HEK293 (cell line): Measurements from ENCODE around the gene CHST15.

Experiments used
- CTCF ChIA-PET: fragments of 350-600 bp; formaldehyde crosslinking; extraction: SDS; loops from one replicate; lab custom pipeline; 2021; ENCODE audit warnings: antibody characterized with exemption; lab: Yijun Ruan, JAX
- POLR2A ChIA-PET: fragments of 300-600 bp; formaldehyde crosslinking; extraction: SDS; loops from one replicate; lab custom pipeline; 2020; ENCODE audit warnings: antibody characterized with exemption, inconsistent platforms; lab: Yijun Ruan, JAX
- H3K27ac ChIP-seq: fragments of 200-500 bp; sonication (Bioruptor generic); 2 replicates; pipeline ENCODE4 v1.5.1; 2014; ENCODE audit warnings: low read depth, low read length, control low read depth, inconsistent platforms; ENCODE audit errors: extremely low read depth
- H3K36me3 ChIP-seq, 2 experiments: fragments of 200-500 bp in 1 of 2; sonication (Bioruptor generic) in 1 of 2; 1 replicate in 1 of 2; 2 replicates in 1 of 2; pipeline ENCODE4 v1.5.1; 2014 to 2017; ENCODE audit warnings: inconsistent platforms in 2 of 2, low read length in 2 of 2; ENCODE audit not compliant: control insufficient read depth in 2 of 2, insufficient read depth in 1 of 2
- H3K4me1 ChIP-seq: fragments of 200-500 bp; sonication (Bioruptor generic); 2 replicates; pipeline ENCODE4 v1.5.1; 2014; ENCODE audit warnings: mild to moderate bottlenecking, low read length, inconsistent platforms; ENCODE audit not compliant: control insufficient read depth, insufficient read depth
- H3K4me3 ChIP-seq: 2 replicates; pipeline ENCODE4 v1.5.1; 2011; ENCODE audit warnings: low read depth, mild to moderate bottlenecking, control low read depth, low read length, moderate library complexity
- H3K9me3 ChIP-seq: fragments of 200-500 bp; sonication (Bioruptor generic); 2 replicates; pipeline ENCODE4 v1.5.1; 2014; ENCODE audit warnings: low read depth, low read length, inconsistent platforms; ENCODE audit not compliant: control insufficient read depth, insufficient read depth
- GLIS1 ChIP-seq: fragments of 450-650 bp; formaldehyde crosslinking; IDR thresholded peaks from 2 replicates; pipeline ENCODE4 v1.5.1; 2016; ENCODE audit warnings: missing biosample characterization, missing genetic modification characterization
- HOXA7 ChIP-seq: sonication (generic); formaldehyde crosslinking; IDR thresholded peaks from 2 replicates; pipeline ENCODE4 v1.8.1; 2022; ENCODE audit warnings: missing genetic modification reagents, borderline replicate concordance
- MEIS1 ChIP-seq: sonication (generic); formaldehyde crosslinking; IDR thresholded peaks from 2 replicates; pipeline ENCODE4 v1.8.1; 2022; ENCODE audit warnings: missing genetic modification reagents, mild to moderate bottlenecking, borderline replicate concordance
- SALL2 ChIP-seq: fragments of 450-650 bp; formaldehyde crosslinking; IDR thresholded peaks from 2 replicates; pipeline ENCODE4 v1.5.0; 2017; ENCODE audit warnings: missing biosample characterization, mild to moderate bottlenecking, missing genetic modification characterization, borderline replicate concordance
- SCRT1 ChIP-seq: fragments of 450-650 bp; formaldehyde crosslinking; IDR thresholded peaks from 2 replicates; pipeline ENCODE4 v1.5.1; 2016; ENCODE audit warnings: missing biosample characterization, missing genetic modification characterization, borderline replicate concordance
- YY1 ChIP-seq: fragments of 450-650 bp; formaldehyde crosslinking; IDR thresholded peaks from 2 replicates; pipeline ENCODE4 v1.5.1; 2018; ENCODE audit warnings: missing biosample characterization, missing genetic modification characterization
- ZBTB48 ChIP-seq: fragments of 450-650 bp; formaldehyde crosslinking; IDR thresholded peaks from 2 replicates; pipeline ENCODE4 v1.5.1; 2016; ENCODE audit warnings: missing biosample characterization, missing genetic modification characterization
- ZBTB8A ChIP-seq: fragments of 450-650 bp; formaldehyde crosslinking; IDR thresholded peaks from 2 replicates; pipeline ENCODE4 v1.5.1; 2016; ENCODE audit warnings: missing biosample characterization, missing genetic modification characterization
- ZFHX2 ChIP-seq: fragments of 450-650 bp; formaldehyde crosslinking; conservative IDR thresholded peaks from 2 replicates; pipeline ENCODE4 v1.5.1; 2016; ENCODE audit warnings: missing biosample characterization, missing genetic modification characterization
- ZFP41 ChIP-seq: fragments of 450-650 bp; formaldehyde crosslinking; IDR thresholded peaks from 2 replicates; pipeline ENCODE4 v1.5.1; 2016; ENCODE audit warnings: missing biosample characterization, missing genetic modification characterization, borderline replicate concordance
- ZIC2 ChIP-seq: fragments of 450-650 bp; formaldehyde crosslinking; IDR thresholded peaks from 2 replicates; pipeline ENCODE4 v1.5.1; 2016; ENCODE audit warnings: missing biosample characterization, missing genetic modification characterization
- ZNF202 ChIP-seq: fragments of 450-650 bp; formaldehyde crosslinking; IDR thresholded peaks from 2 replicates; pipeline ENCODE4 v1.5.1; 2016; ENCODE audit warnings: missing biosample characterization, missing genetic modification characterization, borderline replicate concordance
- ZNF211 ChIP-seq: fragments of 450-650 bp; formaldehyde crosslinking; IDR thresholded peaks from 2 replicates; pipeline ENCODE4 v1.5.1; 2016; ENCODE audit warnings: low read depth, missing biosample characterization, missing genetic modification characterization
- ZNF223 ChIP-seq: fragments of 450-650 bp; formaldehyde crosslinking; IDR thresholded peaks from 2 replicates; pipeline ENCODE4 v1.5.1; 2016; ENCODE audit warnings: missing biosample characterization, missing genetic modification characterization
- ZNF274 ChIP-seq, 2 experiments: fragments of 200-500 bp in 1 of 2; fragments of 450-650 bp in 1 of 2; sonication (Bioruptor generic) in 1 of 2; formaldehyde crosslinking in 1 of 2; IDR thresholded peaks; 2 replicates each; pipeline versions ENCODE4 v1.5.1 to v1.6.1; 2014 to 2016; ENCODE audit warnings: borderline replicate concordance in 1 of 2, inconsistent platforms in 1 of 2, low read length in 1 of 2, missing biosample characterization in 1 of 2, missing genetic modification characterization in 1 of 2
- ZNF311 ChIP-seq: fragments of 450-650 bp; formaldehyde crosslinking; IDR thresholded peaks from 2 replicates; pipeline ENCODE4 v1.5.1; 2017; ENCODE audit warnings: missing biosample characterization, missing genetic modification characterization, borderline replicate concordance
- ZNF350 ChIP-seq: fragments of 450-650 bp; formaldehyde crosslinking; IDR thresholded peaks from 2 replicates; pipeline ENCODE4 v1.5.0; 2017; ENCODE audit warnings: missing biosample characterization, mild to moderate bottlenecking, missing genetic modification characterization
- ZNF354C ChIP-seq: fragments of 450-650 bp; formaldehyde crosslinking; IDR thresholded peaks from 2 replicates; pipeline ENCODE4 v1.5.1; 2016; ENCODE audit warnings: missing biosample characterization, missing genetic modification characterization, low read depth, borderline replicate concordance
- ZNF404 ChIP-seq: fragments of 450-650 bp; formaldehyde crosslinking; IDR thresholded peaks from 2 replicates; pipeline ENCODE4 v1.5.1; 2017; ENCODE audit warnings: missing biosample characterization, missing genetic modification characterization
- ZNF510 ChIP-seq: fragments of 450-650 bp; formaldehyde crosslinking; IDR thresholded peaks from 2 replicates; pipeline ENCODE4 v1.5.1; 2018; ENCODE audit warnings: mild to moderate bottlenecking, missing genetic modification characterization, missing biosample characterization; ENCODE audit not compliant: insufficient replicate concordance
- ZNF518A ChIP-seq: fragments of 450-650 bp; formaldehyde crosslinking; conservative IDR thresholded peaks from 2 replicates; pipeline ENCODE4 v1.5.1; 2016; ENCODE audit warnings: low read depth, missing biosample characterization, missing genetic modification characterization
- ZNF610 ChIP-seq: fragments of 450-650 bp; formaldehyde crosslinking; IDR thresholded peaks from 2 replicates; pipeline ENCODE4 v1.5.1; 2016; ENCODE audit warnings: missing biosample characterization, missing genetic modification characterization, borderline replicate concordance
- ZNF664 ChIP-seq: fragments of 450-650 bp; formaldehyde crosslinking; IDR thresholded peaks from 2 replicates; pipeline ENCODE4 v1.5.1; 2016; ENCODE audit warnings: missing biosample characterization, missing genetic modification characterization
- ZNF677 ChIP-seq: fragments of 450-650 bp; IDR thresholded peaks from 2 replicates; pipeline ENCODE4 v1.5.0; 2018; ENCODE audit warnings: missing biosample characterization, mild to moderate bottlenecking, missing genetic modification characterization, moderate library complexity
- ZNF768 ChIP-seq: fragments of 450-650 bp; formaldehyde crosslinking; IDR thresholded peaks from 2 replicates; pipeline ENCODE4 v1.5.1; 2018; ENCODE audit warnings: missing biosample characterization, mild to moderate bottlenecking, missing genetic modification characterization
- ZNF837 ChIP-seq: fragments of 450-650 bp; formaldehyde crosslinking; IDR thresholded peaks from 2 replicates; pipeline ENCODE4 v1.5.1; 2016; ENCODE audit warnings: missing biosample characterization, missing genetic modification characterization

Gene CHST15

GRCh38 chr10:124127965-124128810 is 34.8 kb upstream of the CHST15 start:
- no peak overlapping the region; the same call in 1 of the 2 replicates for H3K27ac ChIP-seq
- no peaks in the 10 kb centered on the region for H3K36me3 ChIP-seq
- peak; percentile 88 for TF ChIP-seq GLIS1 (tag by site-specific recombination)
- peak; percentile 81 for TF ChIP-seq ZIC2 (tag by site-specific recombination)
- no peak for TF ChIP-seq ZNF518A (tag by site-specific recombination)
- TF ChIP-seq ZNF223 (tag by site-specific recombination) = 0 out of 2 replicates have a peak, but pooled peaks have one; percentile 4
- TF ChIP-seq ZFHX2 (tag by site-specific recombination) = peak; percentile 32
- TF ChIP-seq ZBTB48 = peak; percentile 68
- H3K4me3 ChIP-seq = no peak overlapping the region
- ChIA-PET POLR2A (no interaction called here), CTCF (no interaction called here)
- no peaks in the 10 kb centered on the region for H3K9me3 ChIP-seq
- H3K4me1 ChIP-seq = no peaks in the 10 kb centered on the region

DNA sequence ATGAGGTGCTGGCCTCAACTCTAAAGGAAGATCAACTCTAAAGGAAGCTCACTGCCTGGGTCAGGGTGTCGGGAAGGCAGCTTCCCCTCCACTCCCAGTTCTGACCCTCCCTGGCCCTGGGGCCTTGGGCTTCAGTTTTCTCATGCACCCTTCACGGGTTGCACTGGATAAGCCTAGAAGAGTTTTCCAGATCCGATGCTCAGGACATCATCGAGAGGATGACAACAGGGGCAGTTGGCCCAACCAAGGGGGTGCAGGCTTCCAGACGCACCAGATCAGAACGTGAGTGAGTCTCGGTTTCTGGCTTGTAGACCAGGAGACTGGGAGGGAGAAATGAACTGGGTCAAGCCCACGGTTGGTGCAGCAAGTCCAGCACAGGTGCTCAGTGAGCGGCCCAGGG is 34.2 kb upstream of the CHST15 start:
- ChIA-PET POLR2A (no interaction called here), CTCF (no interaction called here)
- TF ChIP-seq ZNF223 (tag by site-specific recombination) (peak; percentile 61; the same call in 1 of the 2 replicates), ZFP41 (no peak)
- no peak overlapping the region; the same call in 1 of the 2 replicates for H3K27ac ChIP-seq
- H3K36me3 ChIP-seq = no peaks in the 10 kb centered on the region
- no peaks in the 10 kb centered on the region for H3K4me1 ChIP-seq
- H3K4me3 ChIP-seq = no peak overlapping the region
- no peaks in the 10 kb centered on the region for H3K9me3 ChIP-seq

DNA sequence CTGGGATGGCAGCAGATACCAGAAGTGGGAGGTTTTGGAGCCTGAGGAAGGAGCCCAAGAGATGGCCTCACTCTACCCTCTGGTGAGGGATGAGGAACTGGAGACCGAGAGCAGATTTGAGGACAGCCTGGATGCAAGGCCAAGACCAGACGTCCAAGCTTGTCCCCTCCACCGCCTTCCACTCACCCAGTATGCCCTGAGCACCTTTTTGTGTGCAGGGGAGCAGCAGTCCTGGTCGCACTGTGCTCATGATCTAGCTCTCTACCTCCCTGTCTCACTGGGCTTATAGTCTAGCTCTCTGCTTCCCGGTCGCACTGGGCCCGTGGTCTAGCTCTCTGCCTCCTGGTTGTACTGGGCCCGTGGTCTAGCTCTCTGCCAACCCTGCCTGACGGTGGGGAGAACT is 33.6 kb upstream of the CHST15 start:
- ChIA-PET POLR2A (no interaction called here), CTCF (interaction anchor here (0.6 to 0.8 kb wide), 2 partner anchors 32 to 317 kb away, joined by 3 to 5 read pairs; no protein-coding TSS in a partner anchor)
- Histone ChIP-seq H3K36me3 (no peaks in the 10 kb centered on the region), H3K9me3 (no peaks in the 10 kb centered on the region), H3K4me1 (no peaks in the 10 kb centered on the region), H3K27ac (no peak overlapping the region), H3K4me3 (no peak overlapping the region)
- TF ChIP-seq YY1 (tag by site-specific recombination) = no peak
- no peak for TF ChIP-seq ZNF837 (tag by site-specific recombination)
- TF ChIP-seq MEIS1 = no peak
- TF ChIP-seq ZNF211 (tag by site-specific recombination) = no peak
- no peak for TF ChIP-seq SCRT1 (tag by site-specific recombination)
- no peak for TF ChIP-seq ZNF510
- no peak for TF ChIP-seq HOXA7 (CRISPR knock-in tag)
- no peak for TF ChIP-seq ZNF350 (tag by site-specific recombination)
- no peak for TF ChIP-seq ZBTB8A (tag by site-specific recombination)
- no peak for TF ChIP-seq ZNF610 (tag by site-specific recombination)
- TF ChIP-seq ZNF311 = no peak
- TF ChIP-seq ZNF202 = no peak
- no peak for TF ChIP-seq ZNF677 (tag by site-specific recombination)
- TF ChIP-seq ZNF768 (tag by site-specific recombination) = no peak
- TF ChIP-seq ZNF354C (tag by site-specific recombination) = no peak
- no peak for TF ChIP-seq ZNF274 (IDR thresholded peaks at IDR 0.05; ENCODE audit: low read length)
- no peak for TF ChIP-seq ZNF274 (tag by site-specific recombination; IDR thresholded peaks at IDR 0.05; ENCODE audit: borderline replicate concordance)
- no peak for TF ChIP-seq SALL2 (tag by site-specific recombination)
- no peak for TF ChIP-seq ZNF404 (tag by site-specific recombination)
- TF ChIP-seq ZNF664 (tag by site-specific recombination) = no peak
